Eye (tissue), 1 donor: ENCODE data around the gene DDX54.
"Not testable (repeated sequence)": the region's sequence is repeated elsewhere in the genome, so short reads cannot be mapped to it uniquely, and the experiment has no call there.

Experiments
- DNase-seq: peaks from one replicate; pipeline ENCODE4 v3.0.0-alpha.2; 2015

Gene DDX54

DNA sequence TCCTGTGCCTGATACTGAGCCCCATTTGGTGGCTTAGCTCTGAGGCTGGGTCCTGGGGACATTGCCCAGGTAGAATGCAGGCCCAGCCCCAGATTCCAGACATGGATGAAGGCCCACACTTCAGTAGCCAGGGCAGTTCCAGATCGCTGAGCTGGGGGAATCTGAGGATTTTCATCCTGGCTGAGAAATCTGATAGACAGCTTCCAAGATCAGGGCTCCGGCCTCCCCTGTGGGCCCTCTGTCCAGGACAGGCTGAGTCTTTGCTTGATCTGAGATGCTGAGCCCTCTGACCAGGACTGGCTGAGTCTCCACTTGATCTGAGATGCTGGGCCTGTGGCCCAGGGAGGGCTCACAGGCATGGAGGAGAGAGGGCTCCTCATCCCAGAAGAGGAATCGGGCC is 46.5 kb downstream of the DDX54 start:
- no peak for DNase-seq

DNA sequence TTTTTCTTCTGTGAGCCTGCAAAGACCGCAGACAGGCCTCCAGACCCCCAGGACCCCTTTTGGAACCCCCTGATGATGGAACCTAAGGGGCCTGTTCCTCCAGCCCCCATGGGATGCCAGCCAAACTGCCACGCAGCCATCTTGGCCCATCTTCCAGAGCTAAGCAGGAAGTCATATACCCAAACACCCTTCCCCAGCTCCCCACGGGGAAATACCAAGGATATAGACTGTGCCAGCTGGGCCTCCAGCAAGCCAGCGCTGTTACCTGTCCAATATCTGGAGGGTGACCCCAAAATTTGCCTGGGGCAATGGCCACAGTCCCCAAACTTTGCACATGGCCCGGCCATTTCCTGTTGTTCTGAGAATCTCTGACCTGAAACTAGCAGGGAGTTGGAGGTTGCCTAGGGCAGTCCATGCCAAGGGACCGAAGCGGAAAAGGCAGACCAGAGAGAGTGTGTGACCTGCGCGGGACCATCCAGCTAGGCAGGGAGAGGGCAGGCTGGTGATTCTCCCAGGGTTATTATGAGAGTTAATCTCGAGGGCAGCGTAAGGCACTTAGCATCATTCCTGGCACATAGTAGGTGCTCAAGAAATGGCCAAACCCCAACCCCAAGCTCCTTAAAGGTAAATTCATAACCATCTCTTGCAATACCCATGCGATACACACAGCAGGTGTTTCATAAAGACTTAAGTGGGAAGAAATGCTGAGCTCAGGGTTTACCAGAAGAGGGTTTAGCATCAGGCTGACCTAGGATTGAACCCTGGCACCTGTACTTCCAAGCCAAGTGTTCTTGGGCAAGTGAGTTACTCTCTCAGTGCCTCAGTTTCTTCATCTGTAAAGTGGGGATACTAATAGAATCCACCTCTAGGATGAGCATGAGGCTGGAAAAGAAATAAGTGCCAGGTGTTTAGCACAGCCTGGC is 47.2 kb downstream of the DDX54 start:
- DNase-seq, result no peak

DNA sequence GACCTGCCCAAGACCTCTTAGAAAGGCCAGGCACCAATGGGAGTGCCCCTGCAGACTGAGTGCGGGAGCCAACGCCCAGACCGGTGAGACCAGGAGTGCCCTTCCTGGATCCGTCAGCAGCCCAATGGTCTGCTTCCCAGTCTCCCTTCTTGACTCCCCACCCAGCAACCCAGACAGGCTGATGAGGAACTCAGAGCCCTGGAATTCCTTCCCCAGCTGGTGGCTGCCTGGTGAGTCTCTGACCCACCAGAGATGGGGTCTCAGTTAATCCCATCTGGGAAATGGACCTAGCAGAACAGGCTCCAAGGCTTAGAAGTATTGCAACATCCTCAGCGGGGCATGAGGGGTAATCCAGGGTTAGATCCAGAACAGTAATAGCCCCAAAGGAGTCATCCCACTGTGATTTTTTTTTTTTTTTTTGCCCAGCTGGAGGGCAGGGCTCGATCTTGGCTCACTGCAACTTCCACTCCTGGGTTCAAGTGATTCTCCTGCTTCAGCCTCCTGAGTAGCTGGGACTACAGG is 48.2 kb downstream of the DDX54 start:
- DNase-seq, result no peak

DNA sequence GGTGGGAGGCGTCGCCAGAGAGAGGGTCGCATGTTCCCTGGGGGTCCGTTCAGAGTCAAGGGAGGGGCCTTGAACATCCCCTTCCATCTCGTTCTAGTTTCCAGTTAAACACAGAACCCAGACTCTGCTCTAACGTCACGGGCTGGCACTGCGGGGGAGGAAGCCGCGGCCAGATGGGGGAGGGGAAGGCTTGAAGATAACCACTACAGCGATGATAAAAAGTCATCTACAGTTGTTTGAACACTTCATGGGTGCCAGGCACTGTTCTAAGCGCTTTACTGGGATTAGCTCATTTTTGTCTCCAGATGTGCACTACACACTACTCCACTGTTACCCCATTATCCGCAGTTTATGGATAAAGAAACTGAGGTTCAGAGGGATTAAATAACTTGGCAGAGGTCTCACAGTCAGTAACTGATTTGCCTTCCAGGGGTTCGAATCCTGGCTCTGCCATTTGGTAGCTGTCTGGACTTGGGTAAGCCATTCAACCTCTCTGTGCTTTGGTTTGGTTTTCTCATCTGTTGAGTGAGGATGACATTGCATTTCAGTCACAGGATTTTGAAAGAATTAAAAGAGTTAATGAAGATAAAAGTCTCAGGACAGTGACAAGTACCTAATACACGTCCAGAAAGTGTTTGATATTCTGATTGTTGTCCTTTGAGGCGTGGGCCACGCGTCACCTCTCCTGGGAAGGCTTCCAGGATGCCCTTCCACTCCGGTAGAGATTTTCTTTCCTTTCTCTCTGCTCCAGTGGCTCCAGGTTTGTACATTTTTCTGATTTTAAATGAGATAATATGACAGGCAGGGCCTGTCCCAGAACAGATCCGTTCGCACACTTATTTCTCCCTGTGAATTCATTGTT is 48.9 kb downstream of the DDX54 start:
- DNase-seq, result no peak

DNA sequence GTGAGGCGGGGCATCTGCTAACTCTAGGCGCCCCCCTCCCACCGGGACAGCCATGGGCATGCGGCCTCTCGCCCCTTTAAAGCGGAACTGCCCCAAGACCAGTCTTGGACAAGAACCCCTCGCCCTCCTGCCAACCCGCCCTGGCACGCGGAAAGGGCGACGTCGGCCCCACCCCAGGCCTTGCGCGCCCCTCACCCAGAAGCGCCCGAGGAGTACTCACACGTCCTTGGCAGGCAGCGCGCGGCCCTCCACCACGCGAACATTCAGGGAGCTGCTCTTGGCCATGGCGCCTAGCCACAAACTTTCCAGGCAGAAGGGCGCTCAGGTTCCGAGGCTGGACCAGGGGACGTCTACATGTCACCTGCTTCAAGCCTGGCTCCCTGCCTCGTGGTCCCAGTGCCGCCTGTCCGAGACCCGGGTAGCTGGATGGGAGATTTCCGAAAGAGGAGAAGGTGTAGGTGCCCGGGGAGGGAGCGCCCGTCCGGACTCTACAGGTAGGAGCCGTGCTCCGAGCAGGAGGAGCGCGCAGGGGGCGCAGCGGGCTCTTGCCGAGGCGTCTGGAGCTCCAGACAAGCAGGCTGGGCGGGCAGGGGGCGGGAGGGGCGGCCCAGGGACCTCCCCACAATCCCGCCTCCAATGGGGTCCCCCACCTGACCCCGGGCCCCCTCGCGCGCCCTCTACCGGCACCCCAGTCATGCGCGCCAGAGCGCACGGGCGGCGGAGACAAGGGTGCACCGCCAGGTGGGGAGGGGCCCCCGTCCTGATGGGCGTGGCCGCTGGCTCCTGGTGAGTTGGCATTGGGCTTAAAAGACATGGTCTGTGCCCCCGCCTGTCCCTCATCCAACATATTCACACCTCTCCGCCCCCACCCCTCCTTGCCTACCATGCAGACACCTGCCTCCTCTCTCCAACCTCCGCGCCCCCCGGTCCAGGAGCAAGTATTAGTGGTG is 49.8 kb downstream of the DDX54 start, which contains the start of gene RASAL1:
Gene RASAL1 (minus strand): TSS at position 584 of the 950 bp plus-strand sequence. CDS start 299 bp downstream, at position 285.
- no peak for DNase-seq

DNA sequence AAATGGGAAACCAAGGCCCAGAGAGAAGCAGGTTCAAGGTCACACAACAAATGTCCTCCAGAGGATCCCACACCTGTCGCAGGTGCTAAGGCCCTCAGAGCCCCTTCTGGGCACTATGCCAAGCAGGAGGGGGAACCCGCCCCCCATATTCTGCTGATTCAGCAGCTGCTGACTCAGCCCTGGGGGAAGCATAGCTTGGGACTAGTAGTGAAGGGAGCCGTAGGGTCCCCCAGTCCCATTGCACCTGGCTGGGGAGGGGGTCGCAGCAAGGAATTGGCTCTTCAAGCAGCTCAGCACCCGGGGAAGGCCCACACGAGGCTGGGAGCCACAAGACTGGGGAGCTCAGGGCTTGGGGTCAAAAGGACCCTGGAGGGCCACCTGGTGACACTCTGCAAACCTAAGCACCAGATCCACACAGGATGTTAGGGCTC is 50.7 kb downstream of the DDX54 start:
- DNase-seq, result no peak

DNA sequence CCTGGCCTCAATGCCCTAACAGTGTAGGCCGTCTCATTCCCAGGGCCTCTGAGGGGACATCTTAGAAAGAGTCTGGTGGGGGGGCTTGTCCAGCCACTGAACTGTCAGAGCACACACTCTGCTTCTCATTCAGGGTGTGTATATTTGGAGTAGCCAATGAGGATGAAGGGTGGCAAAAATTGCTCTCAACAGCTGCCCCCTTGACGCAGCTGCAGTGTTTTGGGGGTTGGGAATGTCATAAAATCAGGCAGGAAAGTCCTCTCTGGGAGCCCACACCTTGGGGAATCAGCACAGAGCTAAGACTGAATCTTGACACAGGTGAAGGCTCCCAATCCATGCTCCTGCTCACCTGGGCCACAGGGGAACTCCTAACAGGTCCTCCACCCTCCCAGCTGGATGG is 51.2 kb downstream of the DDX54 start:
- no peak for DNase-seq

DNA sequence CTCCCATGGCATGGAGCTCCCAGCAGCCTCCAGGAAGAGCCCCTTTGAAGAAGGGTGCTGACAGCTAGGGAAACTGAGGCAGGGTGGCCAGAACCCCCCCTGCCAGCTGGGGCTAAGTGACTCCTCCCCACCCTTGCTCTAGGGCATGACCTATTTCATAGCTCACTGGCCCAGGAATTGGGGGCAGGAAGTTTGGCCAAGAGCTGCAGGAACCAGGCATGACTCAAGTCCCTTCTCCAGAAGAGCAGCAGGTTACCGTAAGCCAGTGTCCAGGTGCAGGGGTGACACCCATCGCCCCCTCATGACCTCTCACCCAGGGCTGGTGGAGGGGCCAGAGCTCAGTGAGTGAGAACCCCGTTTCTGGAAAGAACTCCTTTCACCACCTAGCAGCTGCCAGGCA is 51.6 kb downstream of the DDX54 start:
- no peak for DNase-seq

DNA sequence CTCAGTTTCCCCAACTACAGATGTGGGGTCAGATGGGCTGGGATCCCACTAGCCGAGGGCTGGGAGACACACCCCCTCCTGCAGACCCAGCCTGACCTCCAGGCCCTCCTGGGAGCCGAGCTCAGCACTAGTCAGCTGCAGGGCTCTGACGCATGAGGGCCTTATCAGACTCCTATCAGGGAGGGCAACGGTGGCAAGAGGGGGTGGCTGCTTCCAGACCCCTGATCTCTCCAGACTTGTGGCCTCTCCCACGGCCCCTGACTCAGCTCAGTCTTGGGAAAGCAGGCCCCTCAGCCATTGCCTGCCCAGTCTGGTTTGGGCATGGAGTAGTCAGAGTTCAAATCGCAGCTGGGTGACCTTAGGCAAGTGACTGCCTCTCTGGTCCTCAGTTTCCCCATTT is 52.2 kb downstream of the DDX54 start:
- DNase-seq, result no peak

DNA sequence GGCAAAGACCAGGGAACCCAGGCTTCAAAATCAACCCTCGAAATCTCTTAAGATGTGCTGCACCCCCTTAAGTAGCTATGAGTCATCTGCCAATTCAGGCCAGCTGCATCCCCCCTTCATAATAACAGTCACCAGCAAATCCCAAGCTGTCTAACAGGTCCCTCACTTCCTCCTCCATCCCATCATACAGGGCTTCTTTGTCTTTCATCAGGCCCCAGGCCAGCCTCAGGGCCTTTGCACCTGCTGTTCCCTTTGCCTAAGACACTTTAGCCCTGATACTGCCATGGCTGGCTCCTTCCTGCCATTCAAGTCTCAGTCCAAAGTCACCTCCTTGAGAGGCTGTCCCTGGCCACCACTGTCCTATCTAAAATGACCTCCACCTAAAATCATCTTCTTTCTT is 53.7 kb downstream of the DDX54 start:
- no peak for DNase-seq

DNA sequence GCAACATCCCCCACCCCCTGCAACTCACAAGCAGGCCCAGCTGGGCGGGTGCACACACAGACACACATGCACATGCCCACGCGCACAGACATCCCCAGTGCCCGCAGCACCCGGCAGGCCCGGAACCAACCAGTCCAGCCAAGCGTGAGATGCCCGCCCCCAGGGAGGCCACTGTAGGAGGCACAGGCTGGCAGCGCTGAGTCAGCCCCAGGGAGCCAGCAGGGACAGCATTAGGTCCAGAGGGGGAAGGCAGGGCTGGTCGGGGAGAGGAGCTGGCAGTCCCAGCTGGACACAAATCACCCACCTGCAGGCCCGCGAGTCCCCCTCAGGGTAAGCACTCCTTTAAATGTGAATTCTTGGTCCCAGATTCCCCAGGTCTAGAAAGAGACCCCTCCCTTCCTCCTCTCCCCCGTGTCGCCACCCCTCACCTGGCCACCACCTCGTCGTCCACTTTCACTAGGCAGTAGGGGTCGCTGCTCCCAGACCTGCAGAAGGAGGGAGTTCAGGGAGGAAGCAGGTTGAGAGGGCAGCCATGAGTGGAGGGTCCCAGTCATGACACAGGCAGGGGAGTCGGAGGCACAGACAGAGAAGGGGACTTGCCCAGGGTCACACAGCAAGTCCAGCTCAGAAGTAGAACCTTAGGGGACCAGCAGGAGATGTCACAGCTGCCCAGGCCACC is 54.7 kb downstream of the DDX54 start:
- DNase-seq, result no peak

DNA sequence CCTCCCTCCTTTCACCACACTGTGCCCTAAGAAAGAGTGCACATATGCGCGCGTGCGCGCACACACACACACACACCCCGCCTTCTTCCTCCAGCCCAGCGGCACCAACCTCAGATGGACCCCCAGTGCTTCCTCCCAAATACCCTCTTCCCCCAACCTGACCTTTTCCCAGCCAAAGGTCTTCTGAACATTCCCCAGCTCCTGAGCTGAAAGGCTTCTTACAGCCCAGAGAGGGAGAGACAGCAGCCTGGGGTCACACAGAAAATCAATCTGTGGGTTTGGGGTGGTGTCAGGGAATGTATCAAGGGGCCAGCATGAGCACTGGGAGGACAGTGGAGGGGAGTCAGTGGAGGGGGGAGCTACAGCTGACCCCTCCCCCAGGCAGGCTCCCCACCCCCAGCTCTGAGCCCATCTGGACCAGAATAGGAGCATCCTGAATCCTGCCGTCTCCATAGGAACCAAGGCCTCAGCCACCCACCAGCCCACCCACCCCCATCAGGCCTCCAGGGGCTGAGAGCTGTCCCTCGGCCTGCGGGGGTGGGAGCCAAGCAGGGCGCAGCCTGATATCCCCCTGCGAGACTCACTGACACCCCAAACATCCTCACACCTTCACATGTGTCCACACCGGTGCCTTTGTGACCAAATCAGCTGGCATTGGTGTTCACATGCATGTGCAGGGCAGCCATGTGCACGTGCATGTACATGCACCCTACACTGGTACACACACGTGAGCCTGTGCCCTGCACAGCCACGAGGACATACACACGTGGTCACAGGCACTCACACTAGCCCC is 55.4 kb downstream of the DDX54 start:
- no peak for DNase-seq

DNA sequence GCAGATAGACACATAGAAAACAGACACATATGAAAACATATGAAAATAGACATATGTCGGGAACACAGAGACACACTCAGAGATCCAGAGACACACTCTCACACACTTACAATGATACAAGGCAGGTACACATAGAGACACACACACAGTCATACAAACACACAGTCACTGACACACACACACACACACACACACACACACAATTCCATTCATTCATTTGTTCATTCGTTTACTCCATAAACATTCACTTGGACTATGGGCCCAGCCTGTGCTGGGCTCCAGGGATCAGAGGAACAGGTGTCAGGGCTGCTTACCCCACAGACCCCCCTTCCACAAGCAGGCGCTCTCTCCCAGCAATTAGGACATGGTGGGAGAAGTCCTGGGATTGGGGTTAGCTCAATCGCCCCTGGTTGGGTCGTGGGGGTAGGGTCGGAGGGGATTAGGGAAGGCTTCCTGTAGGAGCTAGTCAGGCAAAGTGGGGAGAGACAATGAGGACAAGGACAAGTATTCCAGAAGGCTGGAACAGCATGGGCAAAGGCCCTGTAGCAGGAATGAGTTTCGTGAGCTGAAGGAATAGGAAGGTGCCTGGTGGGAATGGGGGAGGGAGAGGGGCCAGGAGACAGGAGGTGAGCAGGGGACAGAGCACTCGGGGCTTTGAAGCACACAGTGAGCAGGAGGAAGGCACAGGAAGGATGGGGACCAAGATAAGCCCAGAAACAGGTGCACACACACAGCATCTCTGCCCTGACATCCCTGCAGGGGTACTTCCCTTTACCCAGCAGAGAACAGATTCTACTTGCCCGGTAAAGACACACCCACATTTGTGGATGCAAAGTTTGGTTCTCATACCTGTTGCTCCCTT is 56.2 kb downstream of the DDX54 start:
- no peak for DNase-seq

DNA sequence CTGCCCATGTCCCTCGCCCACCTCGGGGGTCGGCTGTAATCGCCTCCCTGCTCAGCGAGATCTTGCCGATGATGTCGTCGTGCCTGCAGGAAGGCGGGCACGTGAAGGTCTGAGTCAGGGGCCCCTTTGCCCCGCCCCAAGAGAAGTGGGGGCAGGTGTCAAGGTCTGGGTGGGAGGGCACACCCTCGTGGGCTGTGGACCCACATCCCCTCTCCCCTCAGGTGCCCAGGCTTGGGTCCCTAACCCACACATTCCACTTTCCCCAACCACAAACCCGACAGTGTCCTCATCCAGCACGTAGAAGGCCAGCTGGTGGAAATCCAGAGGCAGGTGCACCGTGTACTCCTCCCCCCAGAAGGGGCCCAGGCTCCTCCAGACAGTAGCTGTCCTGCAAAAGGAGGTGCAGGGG is 57.5 kb downstream of the DDX54 start:
- no peak for DNase-seq

DNA sequence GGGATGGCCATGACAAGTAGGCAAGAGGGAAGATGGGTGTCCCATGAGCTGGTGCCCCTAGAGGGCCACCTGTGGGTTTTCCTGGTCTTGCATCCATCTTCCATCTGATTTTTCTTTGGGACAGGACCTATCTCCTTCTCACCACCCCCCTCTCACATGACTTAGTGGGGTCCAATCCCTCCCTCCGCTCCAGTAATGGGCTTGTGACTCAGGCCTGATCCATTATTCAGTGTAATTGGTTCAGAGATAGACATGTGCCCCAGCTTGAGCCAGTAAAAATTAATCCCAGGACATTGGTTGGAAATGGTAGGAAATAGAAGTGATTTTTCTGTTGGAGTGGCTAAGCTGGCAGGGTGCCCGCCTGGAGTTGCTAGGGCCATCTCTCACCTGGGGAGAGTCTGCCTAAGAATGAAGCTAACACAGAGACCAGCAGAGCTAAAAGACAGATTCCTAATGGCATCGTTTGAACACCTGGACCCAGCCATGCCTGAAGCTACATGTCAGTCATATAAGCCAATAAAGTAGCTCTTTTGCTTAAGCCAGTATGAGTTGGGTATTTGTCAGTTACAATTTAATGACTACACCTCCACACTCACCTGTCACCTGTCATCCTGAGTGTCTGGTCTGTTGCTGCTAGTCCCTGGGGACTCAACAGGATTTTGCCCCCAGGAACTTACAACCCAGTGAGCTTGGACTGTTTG is 64.5 kb downstream of the DDX54 start:
- no peak for DNase-seq

DNA sequence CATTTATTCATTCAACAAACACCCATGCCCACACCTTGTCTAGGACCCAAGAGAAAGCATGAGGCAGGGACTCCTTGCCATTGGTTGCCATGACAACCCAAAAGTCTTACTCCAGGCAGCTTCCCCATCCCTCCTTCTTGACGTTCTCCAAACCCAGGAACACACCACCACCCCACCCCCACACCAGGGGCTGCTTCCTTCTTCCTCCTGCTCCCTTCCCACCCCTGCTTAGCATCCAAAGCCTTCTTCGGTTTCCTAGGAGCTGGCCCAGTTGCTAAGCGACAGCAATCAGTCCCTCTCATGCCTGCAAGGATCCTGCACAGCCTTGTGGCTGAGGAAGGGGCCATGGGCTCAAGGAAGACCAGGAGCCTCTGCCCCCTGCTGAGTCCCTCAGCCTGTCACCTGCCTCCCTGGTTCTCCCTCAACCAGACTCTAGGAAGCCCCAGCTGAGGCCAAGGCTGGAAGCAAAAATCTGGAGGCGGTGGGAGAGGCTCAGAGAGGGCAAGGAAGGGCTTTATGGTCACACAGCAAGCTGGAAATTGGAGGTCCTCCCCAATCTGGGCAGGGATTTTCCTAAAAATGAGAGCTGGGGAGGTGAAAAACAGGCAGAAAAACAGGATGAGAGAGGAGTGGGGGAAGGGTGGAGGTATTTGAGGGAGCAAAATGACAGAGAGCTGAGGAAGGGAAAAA is 65.2 kb downstream of the DDX54 start:
- DNase-seq, result no peak

DNA sequence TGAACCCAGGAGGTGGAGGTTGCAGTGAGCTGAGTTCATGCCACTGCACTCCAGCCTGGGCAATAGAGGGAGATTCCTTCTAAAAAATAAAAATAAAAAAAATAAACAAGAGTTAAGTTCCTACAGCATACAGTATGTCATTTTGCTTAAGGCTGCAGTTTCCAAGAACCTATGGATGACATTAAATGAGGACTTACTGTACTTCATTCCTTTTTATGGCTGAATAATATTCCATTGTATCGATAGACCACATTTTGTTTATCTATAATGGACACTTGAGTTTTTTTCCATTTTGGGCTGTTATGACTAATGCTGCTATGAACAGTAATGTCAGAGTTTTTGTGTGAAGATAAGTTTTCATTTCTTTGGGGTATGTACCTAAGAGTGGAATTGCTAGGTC is 67.1 kb downstream of the DDX54 start:
- DNase-seq, result no peak

DNA sequence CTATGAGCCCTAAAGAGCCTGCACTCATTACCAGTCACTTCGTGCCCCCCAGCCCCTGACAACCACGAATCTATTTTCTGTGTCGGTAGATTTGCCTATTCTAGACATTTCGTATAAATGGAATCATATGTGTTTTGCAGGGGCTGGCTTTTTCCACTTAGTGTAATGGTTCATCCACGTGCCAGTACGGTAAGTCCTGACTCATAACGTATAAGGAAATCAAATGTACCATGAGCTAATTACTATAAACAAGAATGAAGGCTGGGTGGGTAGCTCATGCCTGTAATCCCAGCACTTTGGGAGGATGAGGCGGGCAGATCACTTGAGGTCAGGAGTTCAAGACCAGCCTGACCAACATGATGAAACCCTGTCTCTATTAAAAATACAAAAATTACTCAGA is 67.6 kb downstream of the DDX54 start:
- DNase-seq, result not testable (repeated sequence)

DNA sequence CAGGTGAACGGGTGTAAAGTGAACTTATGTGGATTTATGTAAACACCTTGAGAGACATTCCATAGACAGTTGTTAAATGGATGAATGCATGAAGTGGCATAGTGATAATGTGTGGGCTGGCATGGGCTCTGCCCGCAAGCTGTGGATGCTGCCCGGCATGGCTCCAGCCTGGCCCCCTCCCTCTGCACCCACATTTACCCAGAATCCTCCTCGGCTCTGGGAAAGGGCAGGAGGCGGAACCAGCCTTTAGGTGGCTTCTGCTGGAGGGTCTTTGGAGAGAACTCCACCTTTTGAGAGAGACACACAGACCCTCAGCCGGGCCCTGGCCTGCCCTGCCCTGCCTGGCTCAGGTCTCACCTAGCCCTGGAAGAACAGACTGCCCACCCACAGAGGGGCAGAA is 68.4 kb downstream of the DDX54 start:
- no peak for DNase-seq
